Activated naive CD8-positive, alpha-beta T cell treated with anti-CD3 and anti-CD28 coated beads, Interleukin-2, amount 10 ng/mL, durations not matched to agents 7 days and 5 days (primary cell): Measurements from ENCODE around the gene SSC5D. TPM values are rescaled to one million over a fixed set of nuclear protein-coding genes. Genes with fewer than 3 reads are reported as not detected.

Source experiments
- ATAC-seq: fragments of 150-1000 bp; cut with Tn5 transposase; one replicate; pipeline ENCODE4 v1.10.0; 2021; ENCODE audit warnings: low read depth, moderate library complexity
- POLR2A ChIA-PET: fragments of 350-600 bp; sonication (Branson Sonifier 250); formaldehyde crosslinking; loops from one replicate; lab custom pipeline; 2021; ENCODE audit warnings: antibody characterized with exemption; lab: Charles Lee
- DNase-seq: peaks from one replicate; pipeline ENCODE4 v3.0.0; 2021
- H3K27ac Mint-ChIP-seq: one replicate; pipeline ENCODE4 v1.8.0; 2022; ENCODE audit warnings: mild to moderate bottlenecking, mixed read lengths
- H3K27me3 Mint-ChIP-seq: one replicate; pipeline ENCODE4 v1.8.0; 2022; ENCODE audit warnings: mild to moderate bottlenecking, moderate library complexity, mixed read lengths
- H3K36me3 Mint-ChIP-seq: one replicate; pipeline ENCODE4 v1.8.0; 2021; ENCODE audit warnings: mild to moderate bottlenecking, mixed read lengths
- H3K4me1 Mint-ChIP-seq: one replicate; pipeline ENCODE4 v1.8.0; 2021; ENCODE audit warnings: mixed read lengths
- H3K4me3 Mint-ChIP-seq: one replicate; pipeline ENCODE4 v1.8.0; 2022; ENCODE audit warnings: mild to moderate bottlenecking, moderate library complexity, mixed read lengths
- H3K9me3 Mint-ChIP-seq: one replicate; pipeline ENCODE4 v1.8.0; 2021; ENCODE audit warnings: mixed read lengths
- total RNA-seq, 2 experiments: library from RNA; stranded (reverse); gene quantifications; one replicate each; pipeline ENCODE4 v1.2.3, GENCODE V29; 2021

Gene SSC5D
- total RNA-seq, 2 experiments from 2014 or later = 0.86 to 1.1 TPM

GRCh38 chr19:55503157-55503501, 14.9 kb downstream of the SSC5D start:
- H3K36me3 Mint-ChIP-seq = peaks cover 9% of the 10 kb centered on the region
- peak overlapping the region; percentile 73 for H3K4me3 Mint-ChIP-seq
- ATAC-seq = no peak
- peaks cover 15% of the 10 kb centered on the region for H3K4me1 Mint-ChIP-seq
- H3K27me3 Mint-ChIP-seq = peaks cover 3% of the 10 kb centered on the region
- DNase-seq = no peak
- peak overlapping the region; percentile 77 for H3K27ac Mint-ChIP-seq
- H3K9me3 Mint-ChIP-seq = peaks cover 2% of the 10 kb centered on the region
- POLR2A ChIA-PET = interaction anchor here (0.7 to 1.3 kb wide), 5 partner anchors 18 to 103 kb away, joined by 3 to 11 read pairs (median 3); partner anchors contain the start of genes FIZ1, NAT14, UBE2S and ZNF865

GRCh38 chr19:55503502-55504251, 15.4 kb downstream of the SSC5D start:
- H3K9me3 Mint-ChIP-seq = peaks cover 2% of the 10 kb centered on the region
- H3K27ac Mint-ChIP-seq = peak overlapping the region; percentile 77
- H3K27me3 Mint-ChIP-seq = peaks cover 3% of the 10 kb centered on the region
- H3K4me1 Mint-ChIP-seq = peaks cover 15% of the 10 kb centered on the region
- H3K4me3 Mint-ChIP-seq = peak overlapping the region; percentile 73
- H3K36me3 Mint-ChIP-seq = peaks cover 9% of the 10 kb centered on the region
- POLR2A ChIA-PET = interaction anchor here (0.6 to 1.5 kb wide), 15 partner anchors 18 to 250 kb away, joined by 3 to 11 read pairs (median 3); partner anchors contain the start of genes ISOC2, NAT14, UBE2S and ZNF628
- ATAC-seq (peak; percentile 96), DNase-seq (peak; percentile 96)

- POLR2A ChIA-PET = interaction anchor here (0.6 to 1.5 kb wide), 14 partner anchors 19 to 251 kb away, joined by 3 to 11 read pairs (median 4); partner anchors contain the start of genes ISOC2, NAT14, UBE2S and ZNF628
- peak overlapping the region; percentile 73 for H3K4me3 Mint-ChIP-seq
- peaks cover 2% of the 10 kb centered on the region for H3K9me3 Mint-ChIP-seq
- H3K27me3 Mint-ChIP-seq = peaks cover 6% of the 10 kb centered on the region
- DNase-seq = no peak
- H3K27ac Mint-ChIP-seq = no peak overlapping the region
- ATAC-seq = no peak
- H3K4me1 Mint-ChIP-seq = peaks cover 15% of the 10 kb centered on the region
- peaks cover 9% of the 10 kb centered on the region for H3K36me3 Mint-ChIP-seq
Measured at GRCh38 chr19:55504252-55504603, 16.0 kb downstream of the SSC5D start.

- POLR2A ChIA-PET = interaction anchor here (1.5 kb wide), 1 partner anchor 30 kb away, joined by 4 read pairs; no protein-coding TSS in a partner anchor
- Mint-ChIP-seq H3K36me3 (peaks cover 9% of the 10 kb centered on the region), H3K27ac (no peak overlapping the region), H3K4me3 (no peak overlapping the region), H3K4me1 (peaks cover 15% of the 10 kb centered on the region), H3K27me3 (peaks cover 6% of the 10 kb centered on the region), H3K9me3 (peaks cover 2% of the 10 kb centered on the region)
- DNase-seq (no peak), ATAC-seq (no peak)
Measured at GRCh38 chr19:55504981-55505380, 16.7 kb downstream of the SSC5D start.

GRCh38 chr19:55508120-55508519, 19.9 kb downstream of the SSC5D start:
- Mint-ChIP-seq H3K36me3 (peaks cover 5% of the 10 kb centered on the region), H3K27me3 (peaks cover 12% of the 10 kb centered on the region), H3K4me3 (no peak overlapping the region), H3K27ac (no peak overlapping the region), H3K4me1 (peaks cover 7% of the 10 kb centered on the region), H3K9me3 (peaks cover 2% of the 10 kb centered on the region)
- POLR2A ChIA-PET = no interaction called here
- no peak for DNase-seq
- no peak for ATAC-seq

- H3K27me3 Mint-ChIP-seq = peaks cover 9% of the 10 kb centered on the region
Measured at GRCh38 chr19:55516878-55517620, 28.8 kb downstream of the SSC5D start.

GRCh38 chr19:55519451-55520311, 31.4 kb downstream of the SSC5D start:
- H3K27me3 Mint-ChIP-seq = peaks cover 4% of the 10 kb centered on the region
- POLR2A ChIA-PET = interaction anchor here (0.7 kb wide), 1 partner anchor 86 kb away, joined by 3 read pairs; the partner anchor contains the start of gene ZNF865
- no peak for DNase-seq
- no peak for ATAC-seq
- no peak overlapping the region for H3K27ac Mint-ChIP-seq
- H3K36me3 Mint-ChIP-seq = no peaks in the 10 kb centered on the region
- peaks cover 3% of the 10 kb centered on the region for H3K4me1 Mint-ChIP-seq
- no peaks in the 10 kb centered on the region for H3K9me3 Mint-ChIP-seq
- no peak overlapping the region for H3K4me3 Mint-ChIP-seq

More at GRCh38 chr19:55516878-55517620, 28.8 kb downstream of the SSC5D start:
- H3K4me3 Mint-ChIP-seq = peak overlapping the region; percentile 82
- ATAC-seq (peak; percentile 97), DNase-seq (peak; percentile 92)
- no peaks in the 10 kb centered on the region for H3K36me3 Mint-ChIP-seq
- H3K4me1 Mint-ChIP-seq = peaks cover 3% of the 10 kb centered on the region
- peak overlapping the region; percentile 81 for H3K27ac Mint-ChIP-seq
- POLR2A ChIA-PET = interaction anchor here (0.7 to 1.0 kb wide), 2 partner anchors 82 to 89 kb away, joined by 3 to 4 read pairs; partner anchors contain the start of gene FIZ1
- H3K9me3 Mint-ChIP-seq = no peaks in the 10 kb centered on the region

- POLR2A ChIA-PET = no interaction called here
- H3K27ac Mint-ChIP-seq = no peak overlapping the region
- peaks cover 3% of the 10 kb centered on the region for H3K4me1 Mint-ChIP-seq
- H3K36me3 Mint-ChIP-seq = no peaks in the 10 kb centered on the region
- DNase-seq (no peak), ATAC-seq (no peak)
- peaks cover 4% of the 10 kb centered on the region for H3K27me3 Mint-ChIP-seq
- no peak overlapping the region for H3K4me3 Mint-ChIP-seq
- H3K9me3 Mint-ChIP-seq = no peaks in the 10 kb centered on the region
Measured at GRCh38 chr19:55520691-55521292, 32.6 kb downstream of the SSC5D start.

- H3K9me3 Mint-ChIP-seq = no peaks in the 10 kb centered on the region
- H3K27ac Mint-ChIP-seq = no peak overlapping the region
- no peak for ATAC-seq
Measured at GRCh38 chr19:55525289-55526101, 37.3 kb downstream of the SSC5D start.

GRCh38 chr19:55526216-55527196, 38.3 kb downstream of the SSC5D start:
- H3K9me3 Mint-ChIP-seq = no peaks in the 10 kb centered on the region
- H3K27me3 Mint-ChIP-seq = peaks cover 4% of the 10 kb centered on the region
- ATAC-seq (no peak), DNase-seq (no peak)
- H3K36me3 Mint-ChIP-seq = no peaks in the 10 kb centered on the region
- no peaks in the 10 kb centered on the region for H3K4me1 Mint-ChIP-seq
- no peak overlapping the region for H3K4me3 Mint-ChIP-seq
- no peak overlapping the region for H3K27ac Mint-ChIP-seq
- POLR2A ChIA-PET = no interaction called here

More at GRCh38 chr19:55525289-55526101, 37.3 kb downstream of the SSC5D start:
- no peak for DNase-seq
- POLR2A ChIA-PET = no interaction called here
- no peaks in the 10 kb centered on the region for H3K4me1 Mint-ChIP-seq
- H3K4me3 Mint-ChIP-seq = no peak overlapping the region
- H3K27me3 Mint-ChIP-seq = peaks cover 4% of the 10 kb centered on the region
- H3K36me3 Mint-ChIP-seq = no peaks in the 10 kb centered on the region
